Thymus (tissue), 11 donors: ENCODE results near the gene NCBP3. TPM values are rescaled to one million over a fixed set of nuclear protein-coding genes. Genes with fewer than 3 reads are reported as not detected.
"Not testable (repeated sequence)": the region's sequence is repeated elsewhere in the genome, so short reads cannot be mapped to it uniquely, and the experiment has no call there.

ENCODE experiments used
- DNase-seq, 9 donors: peaks; one replicate each; pipeline ENCODE4 v3.0.0-alpha.2; 2013; ENCODE audit warnings: low spot score in 9 of 9, low read depth in 6 of 9, missing footprints in 1 of 9
- H3K27ac ChIP-seq, 2 donors: one replicate each; pipeline ENCODE4 v1.5.1; 2013; ENCODE audit warnings: control low read depth in 1 of 2, low read depth in 1 of 2, low read length in 1 of 2, mild to moderate bottlenecking in 1 of 2, moderate library complexity in 1 of 2
- H3K27me3 ChIP-seq, 2 donors: one replicate each; pipeline ENCODE4 v1.5.1; 2013; ENCODE audit warnings: low read length in 1 of 2; ENCODE audit not compliant: control insufficient read depth in 2 of 2, insufficient read depth in 1 of 2
- H3K36me3 ChIP-seq, 2 donors: one replicate each; pipeline ENCODE4 v1.5.1; 2013; ENCODE audit warnings: low read length in 1 of 2, mild to moderate bottlenecking in 1 of 2, moderate library complexity in 1 of 2; ENCODE audit not compliant: control insufficient read depth in 2 of 2, insufficient read depth in 2 of 2
- H3K4me1 ChIP-seq, 2 donors: one replicate each; pipeline ENCODE4 v1.5.1; 2013; ENCODE audit warnings: low read length in 2 of 2; ENCODE audit not compliant: control insufficient read depth in 2 of 2, insufficient read depth in 2 of 2
- H3K4me3 ChIP-seq, 2 donors: one replicate each; pipeline ENCODE4 v1.5.1; 2013; ENCODE audit warnings: low read length in 2 of 2, control low read depth in 1 of 2, mild to moderate bottlenecking in 1 of 2
- H3K9me3 ChIP-seq, 2 donors: one replicate each; pipeline ENCODE4 v1.5.1; 2013; ENCODE audit warnings: low read length in 1 of 2, mild to moderate bottlenecking in 1 of 2; ENCODE audit not compliant: control insufficient read depth in 2 of 2, insufficient read depth in 1 of 2
- WGBS: extraction: QIAGEN DNeasy Blood & Tissue Kit; methylation state at CpG from one replicate; pipeline ENCODE4 v1.1.7; 2013; 5-methylcytosine and 5-hydroxymethylcytosine counted together
- polyA plus RNA-seq: library from polyadenylated mRNA; stranded (reverse); fragments of 200-250 nt; gene quantifications from one replicate; pipeline ENCODE4 v1.2.3, GENCODE V29; 2013
- total RNA-seq: library from RNA; stranded (reverse); fragments of 120-200 nt; gene quantifications from one replicate; pipeline ENCODE4 v1.2.4, GENCODE V29; 2013
- donor health status: healthy.

Gene NCBP3
- total and polyA plus RNA-seq, 2 donors = 26.7 to 46.1 TPM

- WGBS = 93% methylated on average over 9 of the region's 9 CpGs
- no peak for DNase-seq
- Histone ChIP-seq H3K9me3 (no peaks in the 10 kb centered on the region), H3K4me3 (no peak overlapping the region), H3K27me3 (no peaks in the 10 kb centered on the region), H3K4me1 (no peaks in the 10 kb centered on the region), H3K36me3 (peaks cover 3 to 7% of the 10 kb centered on the region in 2 donors), H3K27ac (no peak overlapping the region)
These were observed 13.9 kb upstream of the NCBP3 start for GRCh38 chr17:3859940-3860339.

DNA sequence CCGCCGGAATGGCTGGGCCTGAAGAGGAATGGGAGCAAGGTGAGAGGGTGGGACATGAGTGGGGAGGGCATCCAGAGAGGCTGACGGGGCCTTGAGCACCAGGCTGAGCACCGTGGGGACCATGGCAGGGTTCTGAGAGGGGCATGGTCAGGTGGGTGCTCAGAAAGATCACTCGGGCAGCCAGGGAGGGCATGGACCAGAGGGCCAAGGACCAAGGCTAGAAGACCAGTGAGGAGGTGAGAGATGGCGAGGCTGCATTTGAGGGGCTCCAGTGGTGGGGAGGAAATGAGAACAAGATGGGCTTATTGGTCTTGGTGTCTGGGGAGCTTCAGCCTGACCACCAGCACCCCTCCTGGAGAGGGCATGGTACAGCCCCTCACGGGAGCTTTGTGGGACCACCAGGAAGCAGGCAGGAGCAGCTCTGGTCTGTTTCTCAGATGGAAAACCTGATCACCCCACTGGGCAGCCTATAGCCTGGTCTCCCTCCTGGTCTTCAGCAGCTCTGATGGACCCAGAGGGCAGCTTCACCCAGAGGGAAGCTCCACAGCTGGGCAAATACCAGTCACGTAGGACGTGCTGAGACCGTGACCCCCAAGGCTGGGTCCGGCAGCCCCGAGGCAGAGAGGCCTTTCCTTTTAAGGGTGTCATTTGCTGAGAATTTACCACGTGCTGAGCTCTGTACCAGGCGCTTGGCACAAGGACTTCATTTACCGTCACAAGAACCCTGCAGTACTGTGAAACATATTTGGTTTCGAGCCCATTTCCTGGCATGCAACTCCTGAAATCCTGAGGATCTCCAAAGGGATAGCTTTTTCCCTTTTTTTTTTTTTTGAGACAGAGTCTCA is 11.4 kb upstream of the NCBP3 start:
- H3K4me3 ChIP-seq = no peak overlapping the region
- H3K27me3 ChIP-seq = peaks cover 0 to 2% of the 10 kb centered on the region in 2 donors
- H3K9me3 ChIP-seq = no peaks in the 10 kb centered on the region
- DNase-seq = no peak
- peaks cover 3 to 7% of the 10 kb centered on the region in 2 donors for H3K36me3 ChIP-seq
- H3K4me1 ChIP-seq = no peaks in the 10 kb centered on the region
- 90% methylated on average over 16 of the region's 16 CpGs for WGBS
- H3K27ac ChIP-seq = no peak overlapping the region

- H3K9me3 ChIP-seq, DNase-seq, H3K4me3 ChIP-seq, H3K4me1 ChIP-seq, H3K27ac ChIP-seq, H3K27me3 ChIP-seq, H3K36me3 ChIP-seq: not testable (repeated sequence)
- WGBS = 97% methylated on average over 24 of the region's 36 CpGs
These were observed 8.2 kb upstream of the NCBP3 start for GRCh38 chr17:3854204-3854603.

DNA sequence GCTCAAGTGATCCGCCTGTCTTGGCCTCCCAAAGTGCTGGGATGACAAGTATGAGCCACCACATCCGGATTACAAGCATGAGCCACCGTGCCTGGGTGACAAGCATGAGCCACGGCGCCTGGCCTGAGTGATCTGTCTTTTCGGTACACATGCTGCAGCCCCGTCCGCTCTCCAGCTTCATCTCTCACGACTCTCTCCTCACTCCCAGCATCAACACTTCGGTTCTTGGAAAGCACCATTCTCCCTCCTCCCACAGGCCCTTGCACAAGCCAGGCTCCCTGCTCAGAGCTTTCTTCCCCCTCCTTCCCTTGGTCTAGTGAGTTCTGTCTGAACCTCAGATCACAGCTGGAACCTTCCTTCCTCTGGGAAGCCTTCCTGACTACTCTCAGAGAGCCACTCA is 6.5 kb upstream of the NCBP3 start:
- no peak overlapping the region for H3K27ac ChIP-seq
- no peaks in the 10 kb centered on the region for H3K36me3 ChIP-seq
- H3K27me3 ChIP-seq = peaks cover 0 to 9% of the 10 kb centered on the region in 2 donors
- WGBS = 88% methylated on average over 10 of the region's 10 CpGs
- no peak overlapping the region for H3K4me3 ChIP-seq
- H3K9me3 ChIP-seq = no peaks in the 10 kb centered on the region
- H3K4me1 ChIP-seq = no peaks in the 10 kb centered on the region
- no peak for DNase-seq

DNA sequence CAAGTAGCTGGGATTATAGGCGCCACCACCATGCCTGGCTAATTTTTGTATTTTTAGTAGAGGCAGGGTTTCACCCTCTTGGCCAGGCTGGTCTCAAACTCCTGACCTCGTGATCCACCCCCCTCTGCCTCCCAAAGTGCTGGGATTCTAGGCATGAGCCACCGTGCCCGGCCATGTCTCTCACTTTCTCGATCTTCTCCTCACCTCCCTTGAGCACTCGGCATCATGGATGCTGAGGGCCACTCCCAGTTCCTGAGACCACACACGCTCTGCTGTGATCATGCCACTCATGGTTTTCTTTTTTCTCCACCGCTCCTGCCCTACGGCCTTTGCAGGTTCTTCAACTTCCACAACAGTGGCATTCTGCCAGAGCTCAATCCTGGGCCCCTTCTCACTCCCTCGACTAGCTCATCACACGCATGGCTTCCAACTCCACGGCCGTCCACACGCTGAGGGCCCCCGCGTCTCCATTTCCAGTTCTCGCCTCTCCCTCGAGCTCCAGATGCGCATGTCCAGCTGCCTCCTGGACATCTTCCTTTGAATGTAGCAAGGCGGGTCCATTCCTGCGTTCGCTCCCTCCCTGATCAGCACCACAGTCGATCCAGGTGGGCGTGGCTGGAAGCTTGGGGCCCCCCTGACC is 5.5 kb upstream of the NCBP3 start:
- Histone ChIP-seq H3K4me3 (no peak overlapping the region), H3K27me3 (peaks cover 0 to 9% of the 10 kb centered on the region in 2 donors), H3K36me3 (no peaks in the 10 kb centered on the region), H3K27ac (no peak overlapping the region), H3K9me3 (no peaks in the 10 kb centered on the region), H3K4me1 (peaks cover 0 to 2% of the 10 kb centered on the region in 2 donors)
- WGBS = 87% methylated on average over 24 of the region's 24 CpGs
- DNase-seq = no peak

GRCh38 chr17:3848229-3848835 is 2.3 kb upstream of the NCBP3 start:
- DNase-seq = no peak
- peaks cover 6 to 10% of the 10 kb centered on the region in 2 donors for H3K36me3 ChIP-seq
- H3K4me3 ChIP-seq = no peak overlapping the region
- peaks cover 4 to 24% of the 10 kb centered on the region in 2 donors for H3K4me1 ChIP-seq
- no peak overlapping the region for H3K27ac ChIP-seq
- H3K9me3 ChIP-seq = peaks cover 0 to 5% of the 10 kb centered on the region in 2 donors
- WGBS = 66% methylated on average over 9 of the region's 9 CpGs
- H3K27me3 ChIP-seq = peaks cover 0 to 9% of the 10 kb centered on the region in 2 donors

DNA sequence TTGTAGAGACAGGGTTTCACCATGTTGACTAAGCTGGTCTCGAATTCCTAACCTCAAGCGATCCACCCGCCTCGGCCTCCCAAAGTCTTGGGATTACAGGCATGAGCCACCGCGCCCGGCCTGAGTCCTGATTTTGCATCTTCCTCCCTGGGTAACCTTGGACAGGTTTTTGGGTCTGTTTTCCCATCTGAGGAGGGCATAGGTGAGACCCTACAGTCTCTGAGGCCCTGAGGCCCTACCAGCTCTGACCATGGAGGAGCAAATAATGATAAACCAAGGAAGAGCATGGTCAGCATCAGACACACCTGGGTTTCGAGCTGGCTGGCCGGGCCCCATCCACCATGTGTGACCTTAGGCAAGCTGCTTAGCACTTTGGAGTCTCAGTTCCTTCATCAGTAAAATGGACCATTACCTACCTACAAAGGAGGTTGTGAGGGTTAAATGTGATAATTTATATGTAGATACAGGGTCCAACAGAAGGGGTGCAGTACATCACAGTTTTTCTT is 1.2 kb upstream of the NCBP3 start:
- H3K4me3 ChIP-seq = no peak overlapping the region
- no peak overlapping the region for H3K27ac ChIP-seq
- 99% methylated on average over 9 of the region's 9 CpGs for WGBS
- peaks cover 0 to 7% of the 10 kb centered on the region in 2 donors for H3K27me3 ChIP-seq
- peaks cover 4 to 24% of the 10 kb centered on the region in 2 donors for H3K4me1 ChIP-seq
- DNase-seq = no peak
- H3K36me3 ChIP-seq = peaks cover 16 to 21% of the 10 kb centered on the region in 2 donors
- peaks cover 0 to 5% of the 10 kb centered on the region in 2 donors for H3K9me3 ChIP-seq

DNA sequence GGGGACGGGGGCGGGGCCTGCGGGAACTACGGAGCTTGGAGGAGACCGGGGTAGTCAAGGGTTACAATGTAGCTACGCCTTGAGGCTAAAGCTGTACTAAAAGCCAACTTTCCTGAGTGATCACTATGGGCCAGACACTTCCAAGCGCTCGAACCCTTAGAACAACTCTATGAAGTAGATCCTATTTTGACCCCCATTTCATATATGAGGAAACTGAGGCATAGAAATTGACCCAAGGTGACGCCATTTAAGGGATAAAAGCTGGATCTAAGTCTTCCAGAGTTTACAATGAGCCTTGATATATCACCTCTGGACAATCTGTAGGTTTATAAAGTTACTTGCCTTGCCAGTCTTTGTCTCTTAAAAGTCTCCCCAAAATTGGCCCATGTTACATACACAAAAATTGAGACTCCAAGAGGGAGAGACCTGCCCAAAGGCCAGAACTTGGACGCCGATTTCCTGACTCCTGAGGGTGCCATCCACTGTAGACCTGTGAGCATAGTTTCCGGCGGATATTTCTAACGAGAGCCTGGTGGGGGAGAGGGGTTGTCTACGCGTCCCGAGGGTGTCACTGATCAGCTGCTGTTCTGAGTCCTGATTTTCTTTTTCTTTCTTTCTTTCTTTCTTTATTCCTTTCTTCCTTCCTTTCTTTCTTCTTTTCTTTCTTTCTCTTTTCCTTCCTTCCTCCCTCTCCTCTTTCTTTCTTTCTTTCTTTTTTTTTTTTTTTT is 555 bp upstream of the NCBP3 start:
- Histone ChIP-seq H3K27me3 (peaks cover 0 to 7% of the 10 kb centered on the region in 2 donors), H3K36me3 (peaks cover 20 to 25% of the 10 kb centered on the region in 2 donors), H3K4me3 (peak overlapping the region in 1 of 2 donors; percentile 98), H3K27ac (no peak overlapping the region), H3K4me1 (peaks cover 4 to 24% of the 10 kb centered on the region in 2 donors), H3K9me3 (peaks cover 0 to 5% of the 10 kb centered on the region in 2 donors)
- 52% methylated on average over 17 of the region's 17 CpGs for WGBS
- no peak for DNase-seq
